Activated CD8-positive, alpha-beta memory T cell treated with anti-CD3 and anti-CD28 coated beads, Interleukin-2, amount 10 ng/mL, durations not matched to agents 7 days and 5 days (primary cell): ENCODE measurements around the gene MIB1. TPM values are rescaled to one million over a fixed set of nuclear protein-coding genes. Genes with fewer than 3 reads are reported as not detected.
A peak's percentile ranks its signal among the peaks of the same experiment; 100 is the strongest.
"Not testable (repeated sequence)": the region's sequence is repeated elsewhere in the genome, so short reads cannot be mapped to it uniquely, and the experiment has no call there.

ENCODE experiments used
- ATAC-seq: fragments of 150-1000 bp; cut with Tn5 transposase; one replicate; pipeline ENCODE4 v1.10.0; 2021; ENCODE audit warnings: moderate library complexity
- CTCF ChIA-PET: fragments of 350-600 bp; sonication (Branson Sonifier 250); formaldehyde crosslinking; loops from one replicate; lab custom pipeline; 2021; ENCODE audit warnings: antibody characterized with exemption; lab: Charles Lee
- DNase-seq: peaks from one replicate; pipeline ENCODE4 v3.0.0-alpha.2; 2020
- H3K27ac Mint-ChIP-seq: one replicate; pipeline ENCODE4 v1.8.0; 2021; ENCODE audit warnings: mild to moderate bottlenecking, mixed read lengths
- H3K27me3 Mint-ChIP-seq: one replicate; pipeline ENCODE4 v1.8.0; 2021; ENCODE audit warnings: mixed read lengths
- H3K36me3 Mint-ChIP-seq: one replicate; pipeline ENCODE4 v1.8.0; 2021; ENCODE audit warnings: mild to moderate bottlenecking, mixed read lengths
- H3K4me1 Mint-ChIP-seq: one replicate; pipeline ENCODE4 v1.8.0; 2021; ENCODE audit warnings: mixed read lengths
- H3K4me3 Mint-ChIP-seq: one replicate; pipeline ENCODE4 v1.8.0; 2021; ENCODE audit warnings: mild to moderate bottlenecking, moderate library complexity, mixed read lengths
- H3K9me3 Mint-ChIP-seq: one replicate; pipeline ENCODE4 v1.8.0; 2022; ENCODE audit warnings: low read depth, mixed read lengths
- total RNA-seq, 2 experiments: library from RNA; stranded (reverse); gene quantifications; one replicate each; pipeline ENCODE4 v1.2.3, GENCODE V29; 2021

Gene MIB1
- total RNA-seq, 2 experiments from 2014 or later: 40.5 to 54.8 TPM

DNA sequence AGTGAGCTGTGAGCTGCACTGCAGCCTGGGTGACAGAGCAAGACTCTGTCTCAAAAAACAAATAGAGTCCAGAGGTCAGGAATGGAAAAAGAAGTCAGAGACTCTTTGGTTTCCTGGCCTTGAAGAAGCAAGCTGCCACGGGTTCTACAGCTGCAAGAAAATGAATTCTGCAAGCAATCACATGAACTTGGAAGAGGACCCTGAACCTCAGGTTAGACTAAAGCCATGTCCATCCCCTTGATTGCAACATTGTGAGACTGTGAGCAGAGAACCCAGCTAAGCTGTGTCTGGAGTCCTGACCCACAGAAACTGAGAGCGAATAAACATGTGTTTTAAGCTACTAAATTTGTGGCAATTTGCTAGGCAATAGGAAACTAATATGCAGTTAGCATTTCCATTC, 12.9 kb upstream of the MIB1 start:
- DNase-seq (no peak), ATAC-seq (no peak)
- CTCF ChIA-PET: no interaction called here
- no peaks in the 10 kb centered on the region for H3K27me3 Mint-ChIP-seq
- no peak overlapping the region for H3K4me3 Mint-ChIP-seq
- H3K36me3 Mint-ChIP-seq: peaks cover 4% of the 10 kb centered on the region
- no peak overlapping the region for H3K27ac Mint-ChIP-seq
- no peaks in the 10 kb centered on the region for H3K9me3 Mint-ChIP-seq
- peaks cover 5% of the 10 kb centered on the region for H3K4me1 Mint-ChIP-seq

DNA sequence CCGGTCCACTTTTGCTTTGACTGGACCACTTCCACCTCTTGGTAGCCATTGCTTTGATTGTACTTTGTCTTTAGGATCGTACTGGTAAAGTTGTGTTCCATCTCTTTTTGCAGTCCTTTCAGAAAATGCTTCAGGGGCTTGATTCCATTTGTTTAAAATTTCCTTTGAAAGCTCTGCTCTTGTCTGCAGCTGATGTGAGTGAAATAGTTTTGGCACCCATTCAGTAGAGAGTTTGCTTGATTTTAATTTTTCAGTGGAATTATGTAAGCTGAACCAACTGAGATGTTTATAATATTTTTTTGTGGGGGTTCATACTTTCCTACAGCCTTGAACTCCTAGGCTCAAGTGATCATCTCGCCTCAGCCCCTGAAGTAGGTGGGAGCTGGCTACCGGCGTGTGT, 7.6 kb upstream of the MIB1 start:
- Mint-ChIP-seq H3K9me3 (peaks cover 9% of the 10 kb centered on the region), H3K4me3 (no peak overlapping the region), H3K27ac (no peak overlapping the region), H3K4me1 (peaks cover 7% of the 10 kb centered on the region), H3K27me3 (no peaks in the 10 kb centered on the region), H3K36me3 (peaks cover 22% of the 10 kb centered on the region)
- CTCF ChIA-PET: no interaction called here
- DNase-seq: no peak
- ATAC-seq: no peak

DNA sequence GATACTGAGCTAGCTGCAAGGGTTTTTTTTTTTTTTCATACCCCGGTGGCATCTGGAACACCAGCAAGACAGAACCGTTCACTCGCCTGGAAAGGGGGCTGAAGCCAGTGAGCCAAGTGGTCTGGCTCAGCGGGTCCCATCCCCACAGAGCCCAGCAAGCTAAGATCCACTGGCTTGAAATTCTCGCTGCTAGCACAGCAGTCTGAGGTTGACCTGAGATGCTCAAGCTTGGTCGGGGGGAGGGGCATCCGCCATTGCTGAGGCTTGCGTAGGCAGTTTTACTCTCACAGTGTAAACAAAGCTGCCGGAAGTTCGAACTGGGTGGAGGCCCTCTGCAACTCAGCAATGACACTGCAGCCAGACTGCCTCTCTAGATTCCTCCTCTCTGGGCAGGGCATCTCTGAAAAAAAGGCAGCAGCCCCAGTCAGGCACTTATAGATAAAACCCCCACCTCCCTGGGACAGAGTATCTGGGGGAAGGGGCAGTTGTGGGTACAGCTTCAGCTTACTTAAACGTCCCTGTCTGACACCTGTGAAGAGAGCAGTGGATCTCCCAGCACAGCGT, 5.1 kb upstream of the MIB1 start:
- ATAC-seq (no peak), DNase-seq (peak; percentile 59)
- CTCF ChIA-PET: no interaction called here
- peaks cover 21% of the 10 kb centered on the region for H3K4me1 Mint-ChIP-seq
- H3K4me3 Mint-ChIP-seq: no peak overlapping the region
- H3K27me3 Mint-ChIP-seq: no peaks in the 10 kb centered on the region
- H3K27ac Mint-ChIP-seq: peak overlapping the region; percentile 65
- peaks cover 20% of the 10 kb centered on the region for H3K36me3 Mint-ChIP-seq
- peaks cover 9% of the 10 kb centered on the region for H3K9me3 Mint-ChIP-seq

DNA sequence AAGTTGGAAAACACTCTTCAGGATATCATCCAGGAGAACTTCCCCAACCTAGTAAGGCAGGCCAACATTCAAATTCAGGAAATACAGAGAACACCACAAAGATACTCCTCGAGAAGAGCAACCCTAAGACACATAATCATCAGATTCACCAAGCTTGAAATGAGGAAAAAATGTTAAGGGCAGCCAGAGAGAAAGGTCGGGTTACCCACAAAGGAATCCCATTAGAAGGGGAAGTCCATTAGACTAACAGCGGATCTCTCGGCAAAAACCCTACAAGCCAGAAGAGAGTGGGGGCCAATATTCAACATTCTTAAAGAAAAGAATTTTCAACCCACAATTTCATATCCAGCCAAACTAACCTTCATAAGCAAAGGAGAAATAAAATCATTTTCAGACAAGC, 3.7 kb upstream of the MIB1 start:
- CTCF ChIA-PET, H3K9me3 Mint-ChIP-seq, ATAC-seq, H3K27me3 Mint-ChIP-seq, H3K27ac Mint-ChIP-seq, DNase-seq, H3K4me3 Mint-ChIP-seq: not testable (repeated sequence)
- Mint-ChIP-seq H3K4me1 (peaks cover 21% of the 10 kb centered on the region), H3K36me3 (peaks cover 20% of the 10 kb centered on the region)

DNA sequence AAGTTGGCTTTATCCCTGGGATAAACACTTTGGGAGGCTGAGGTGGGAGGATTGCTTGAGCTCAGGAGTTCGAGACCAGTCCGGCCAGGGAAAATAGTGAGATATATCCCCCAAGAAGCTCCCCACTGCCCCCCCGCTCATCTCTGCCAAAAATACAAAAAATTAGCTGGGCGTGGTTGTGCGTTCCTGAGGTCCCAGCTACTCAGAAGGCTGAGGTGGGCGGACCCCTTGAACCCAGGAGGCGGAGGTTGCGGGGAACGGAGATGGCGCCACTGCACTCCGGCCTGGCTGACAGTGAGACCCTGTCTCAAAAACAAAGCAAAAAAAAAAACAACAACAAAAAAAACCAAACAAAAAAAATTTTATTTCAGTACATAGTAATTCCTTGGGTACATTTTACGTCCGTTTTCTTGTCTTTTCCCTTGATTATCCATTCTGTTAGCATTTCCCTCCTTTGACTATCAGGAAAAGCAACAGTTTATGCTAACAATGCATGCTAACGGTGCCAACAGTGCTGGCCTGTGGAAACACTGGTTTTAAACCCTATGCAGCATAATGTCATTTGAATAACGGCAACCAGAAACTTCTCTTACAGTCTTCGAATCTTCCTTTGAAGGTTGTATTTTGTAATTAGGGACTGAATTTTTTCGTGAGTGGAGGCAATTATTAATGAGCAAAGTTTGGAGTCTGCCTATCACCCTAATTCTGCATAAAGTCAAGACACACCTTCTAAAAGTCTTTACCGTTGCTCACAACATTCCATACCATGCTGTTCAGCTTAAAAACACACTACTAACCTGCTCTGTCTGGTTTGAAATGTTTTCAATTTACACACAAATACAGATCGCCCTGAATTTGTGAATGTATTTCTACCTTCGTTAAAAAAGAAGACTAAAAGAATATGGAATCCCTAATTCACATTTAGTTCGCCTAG, 721 bp upstream of the MIB1 start:
- DNase-seq (no peak), ATAC-seq (peak; percentile 1)
- peak overlapping the region; percentile 97 for H3K4me3 Mint-ChIP-seq
- peaks cover 9% of the 10 kb centered on the region for H3K9me3 Mint-ChIP-seq
- no peaks in the 10 kb centered on the region for H3K27me3 Mint-ChIP-seq
- peaks cover 27% of the 10 kb centered on the region for H3K36me3 Mint-ChIP-seq
- H3K4me1 Mint-ChIP-seq: peaks cover 38% of the 10 kb centered on the region
- CTCF ChIA-PET: interaction anchor here (0.5 to 2.7 kb wide), 4 partner anchors 35 to 1646 kb away, joined by 3 to 15 read pairs (median 4); partner anchors contain the start of genes ABHD3, ESCO1 and SNRPD1
- peak overlapping the region; percentile 95 for H3K27ac Mint-ChIP-seq

DNA sequence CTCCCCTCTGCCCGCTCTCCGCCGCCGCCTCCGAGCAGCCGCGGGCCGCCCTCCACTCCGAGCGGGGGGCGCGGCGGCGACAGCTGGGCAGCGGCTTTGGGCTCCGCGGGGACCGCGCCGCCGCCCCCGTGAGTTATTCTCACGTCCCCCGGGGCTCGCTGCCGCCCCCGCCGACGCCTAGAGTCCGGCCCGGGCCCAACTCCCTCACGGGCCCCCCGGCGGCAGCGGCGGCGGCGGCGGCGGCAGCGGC, 645 bp downstream of the MIB1 start:
- H3K4me1 Mint-ChIP-seq: peaks cover 46% of the 10 kb centered on the region
- ATAC-seq: no peak
- no peak overlapping the region for H3K27ac Mint-ChIP-seq
- CTCF ChIA-PET: interaction anchor here (1.1 to 1.8 kb wide), 3 partner anchors 38 to 141 kb away, joined by 4 to 7 read pairs (median 4); partner anchors contain the start of genes ESCO1 and SNRPD1
- no peaks in the 10 kb centered on the region for H3K27me3 Mint-ChIP-seq
- peaks cover 21% of the 10 kb centered on the region for H3K36me3 Mint-ChIP-seq
- H3K4me3 Mint-ChIP-seq: peak overlapping the region; percentile 82
- peaks cover 7% of the 10 kb centered on the region for H3K9me3 Mint-ChIP-seq
- no peak for DNase-seq

DNA sequence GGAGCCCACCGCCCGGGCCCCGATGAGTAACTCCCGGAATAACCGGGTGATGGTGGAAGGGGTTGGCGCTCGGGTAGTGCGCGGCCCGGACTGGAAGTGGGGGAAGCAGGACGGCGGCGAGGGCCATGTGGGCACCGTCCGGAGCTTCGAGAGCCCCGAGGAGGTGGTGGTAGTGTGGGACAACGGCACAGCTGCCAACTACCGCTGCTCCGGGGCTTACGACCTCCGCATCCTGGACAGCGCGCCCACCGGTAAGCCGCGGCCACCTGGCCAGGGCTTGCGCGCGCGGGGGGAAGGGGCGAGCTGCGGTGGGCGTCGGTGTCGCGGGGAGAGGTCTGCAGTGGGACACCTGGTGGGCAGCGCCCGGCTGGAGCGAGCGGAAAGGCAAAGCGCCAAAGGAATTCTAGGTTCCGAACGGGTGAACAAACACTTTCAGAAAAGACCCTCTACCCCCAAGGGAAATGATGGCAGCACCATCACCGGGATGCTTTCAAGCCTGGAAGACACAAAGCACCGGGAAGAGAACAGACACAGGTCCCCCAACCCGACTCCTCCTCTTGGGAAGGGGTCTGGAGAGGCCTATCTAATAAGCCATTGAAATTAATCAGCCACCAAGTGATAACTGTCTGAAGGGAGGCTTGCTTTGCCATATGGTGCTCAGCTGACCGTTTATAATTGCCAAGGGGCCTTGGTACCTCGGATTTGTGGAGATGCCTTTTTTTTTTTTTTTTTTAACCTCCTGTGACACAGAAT, 1.1 kb downstream of the MIB1 start:
- Mint-ChIP-seq H3K9me3 (peaks cover 4% of the 10 kb centered on the region), H3K27ac (peak overlapping the region; percentile 84), H3K36me3 (peaks cover 16% of the 10 kb centered on the region), H3K4me3 (peak overlapping the region; percentile 82), H3K4me1 (peaks cover 50% of the 10 kb centered on the region), H3K27me3 (no peaks in the 10 kb centered on the region)
- ATAC-seq (peak; percentile 10), DNase-seq (peak; percentile 54)
- CTCF ChIA-PET: interaction anchor here (0.6 to 1.8 kb wide), 6 partner anchors 10 to 141 kb away, joined by 3 to 7 read pairs (median 4); partner anchors contain the start of genes ABHD3, ESCO1 and SNRPD1

DNA sequence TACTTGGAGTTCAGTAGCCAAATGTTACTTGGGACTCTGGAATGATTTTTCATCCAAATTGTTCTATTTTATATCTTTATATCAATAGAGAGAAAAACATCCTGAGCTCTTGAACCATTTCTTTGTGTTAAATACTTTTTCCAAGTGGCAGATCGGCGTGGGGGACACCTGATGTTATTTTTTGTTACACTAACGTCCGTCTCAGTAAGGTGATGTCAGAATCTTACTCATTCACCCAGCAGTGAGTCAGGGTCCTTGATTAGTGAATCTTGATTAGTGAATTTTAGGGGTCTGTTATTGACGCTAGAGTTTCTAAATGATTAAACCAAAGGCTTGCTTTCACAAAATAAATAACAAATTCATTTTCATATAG, 1.7 kb downstream of the MIB1 start:
- peaks cover 2% of the 10 kb centered on the region for H3K9me3 Mint-ChIP-seq
- H3K27me3 Mint-ChIP-seq: no peaks in the 10 kb centered on the region
- peak overlapping the region; percentile 82 for H3K4me3 Mint-ChIP-seq
- no peak for DNase-seq
- H3K27ac Mint-ChIP-seq: peak overlapping the region; percentile 84
- ATAC-seq: no peak
- CTCF ChIA-PET: interaction anchor here (0.6 to 2.1 kb wide), 7 partner anchors 9 to 142 kb away, joined by 3 to 8 read pairs (median 4); partner anchors contain the start of genes ABHD3, ESCO1 and SNRPD1
- peaks cover 55% of the 10 kb centered on the region for H3K4me1 Mint-ChIP-seq
- H3K36me3 Mint-ChIP-seq: peaks cover 13% of the 10 kb centered on the region

DNA sequence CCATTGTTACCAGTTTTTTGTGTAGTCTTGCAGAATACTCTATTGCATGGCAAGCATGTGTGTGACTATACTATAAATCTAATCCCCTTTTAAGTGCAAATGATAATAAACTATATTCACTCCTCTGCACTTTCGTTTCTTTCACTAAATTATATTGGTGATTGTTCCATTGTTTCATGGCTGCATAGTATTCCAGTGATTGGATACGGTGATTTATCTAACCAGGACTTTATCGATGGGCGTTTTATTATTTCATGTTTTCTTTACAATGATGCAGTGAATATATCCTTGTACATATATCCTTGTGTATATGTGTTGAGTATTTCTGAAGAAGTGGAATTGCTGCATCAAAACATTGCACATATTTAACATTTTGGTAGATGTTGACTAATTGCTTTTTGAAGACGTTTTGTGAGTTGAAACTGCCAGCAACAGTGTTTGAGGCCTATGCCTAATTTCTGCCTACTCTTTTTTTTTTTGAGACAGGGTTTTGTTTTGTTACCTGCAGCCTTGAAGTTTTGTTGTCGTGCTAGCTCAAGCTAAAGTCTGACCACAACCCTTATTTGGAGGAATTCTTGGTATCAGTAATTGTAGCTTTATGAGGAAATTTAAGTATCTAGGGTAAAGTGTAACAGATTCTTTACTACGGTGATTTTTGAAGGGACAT, 2.7 kb downstream of the MIB1 start:
- CTCF ChIA-PET: interaction anchor here (0.6 to 2.1 kb wide), 3 partner anchors 11 to 143 kb away, joined by 3 to 8 read pairs (median 3); partner anchors contain the start of gene ESCO1
- H3K27ac Mint-ChIP-seq: peak overlapping the region; percentile 84
- no peaks in the 10 kb centered on the region for H3K9me3 Mint-ChIP-seq
- no peak for DNase-seq
- no peaks in the 10 kb centered on the region for H3K27me3 Mint-ChIP-seq
- no peak for ATAC-seq
- peaks cover 64% of the 10 kb centered on the region for H3K4me1 Mint-ChIP-seq
- H3K36me3 Mint-ChIP-seq: peaks cover 10% of the 10 kb centered on the region
- peak overlapping the region; percentile 82 for H3K4me3 Mint-ChIP-seq

DNA sequence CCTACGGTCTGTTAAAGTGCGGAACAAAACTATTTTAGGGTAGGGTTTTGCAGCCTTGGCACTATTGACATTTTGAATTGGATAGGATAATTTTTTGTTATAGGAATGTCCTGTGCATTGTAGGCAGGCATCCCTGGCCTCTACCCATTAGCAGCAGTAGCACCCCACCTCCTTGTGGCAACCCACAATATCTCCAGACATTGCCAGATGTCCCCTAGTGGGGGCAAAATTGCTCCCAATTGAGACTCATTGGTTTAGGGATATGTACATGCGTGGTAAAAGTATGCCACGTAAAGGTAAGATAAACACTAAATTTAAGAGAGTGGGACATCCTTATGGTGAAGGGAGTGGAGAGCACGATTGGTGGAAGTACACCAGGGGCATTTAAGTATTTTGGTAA, 4.6 kb downstream of the MIB1 start:
- ATAC-seq (no peak), DNase-seq (no peak)
- H3K4me1 Mint-ChIP-seq: peaks cover 57% of the 10 kb centered on the region
- no peaks in the 10 kb centered on the region for H3K9me3 Mint-ChIP-seq
- peaks cover 11% of the 10 kb centered on the region for H3K36me3 Mint-ChIP-seq
- H3K4me3 Mint-ChIP-seq: no peak overlapping the region
- CTCF ChIA-PET: no interaction called here
- no peak overlapping the region for H3K27ac Mint-ChIP-seq
- no peaks in the 10 kb centered on the region for H3K27me3 Mint-ChIP-seq

DNA sequence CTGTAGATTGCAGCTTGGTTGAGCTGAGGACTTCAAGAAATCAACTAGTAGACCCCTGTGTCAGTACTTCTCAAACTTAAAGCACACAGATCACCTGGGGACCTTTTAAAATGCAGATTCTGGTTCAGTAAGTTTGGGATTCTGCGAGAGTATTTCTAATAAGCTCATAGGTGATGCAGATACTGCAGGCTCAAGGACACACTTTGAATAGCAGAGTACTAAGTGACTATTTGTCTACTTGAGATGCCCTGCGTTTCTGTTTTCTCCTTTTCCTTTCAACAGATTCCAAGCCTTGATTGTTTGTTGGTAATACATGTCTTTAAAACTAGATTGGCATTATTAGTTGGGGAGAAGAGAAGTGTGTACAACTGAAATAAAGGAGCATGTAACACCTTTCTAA, 6.7 kb downstream of the MIB1 start:
- Mint-ChIP-seq H3K4me3 (no peak overlapping the region), H3K4me1 (peaks cover 56% of the 10 kb centered on the region), H3K27ac (peak overlapping the region; percentile 79), H3K27me3 (no peaks in the 10 kb centered on the region), H3K36me3 (peaks cover 11% of the 10 kb centered on the region), H3K9me3 (no peaks in the 10 kb centered on the region)
- CTCF ChIA-PET: interaction anchor here (0.9 to 1.5 kb wide), 2 partner anchors 11 to 147 kb away, joined by 3 to 5 read pairs; partner anchors contain the start of gene ESCO1
- DNase-seq: no peak
- ATAC-seq: no peak

DNA sequence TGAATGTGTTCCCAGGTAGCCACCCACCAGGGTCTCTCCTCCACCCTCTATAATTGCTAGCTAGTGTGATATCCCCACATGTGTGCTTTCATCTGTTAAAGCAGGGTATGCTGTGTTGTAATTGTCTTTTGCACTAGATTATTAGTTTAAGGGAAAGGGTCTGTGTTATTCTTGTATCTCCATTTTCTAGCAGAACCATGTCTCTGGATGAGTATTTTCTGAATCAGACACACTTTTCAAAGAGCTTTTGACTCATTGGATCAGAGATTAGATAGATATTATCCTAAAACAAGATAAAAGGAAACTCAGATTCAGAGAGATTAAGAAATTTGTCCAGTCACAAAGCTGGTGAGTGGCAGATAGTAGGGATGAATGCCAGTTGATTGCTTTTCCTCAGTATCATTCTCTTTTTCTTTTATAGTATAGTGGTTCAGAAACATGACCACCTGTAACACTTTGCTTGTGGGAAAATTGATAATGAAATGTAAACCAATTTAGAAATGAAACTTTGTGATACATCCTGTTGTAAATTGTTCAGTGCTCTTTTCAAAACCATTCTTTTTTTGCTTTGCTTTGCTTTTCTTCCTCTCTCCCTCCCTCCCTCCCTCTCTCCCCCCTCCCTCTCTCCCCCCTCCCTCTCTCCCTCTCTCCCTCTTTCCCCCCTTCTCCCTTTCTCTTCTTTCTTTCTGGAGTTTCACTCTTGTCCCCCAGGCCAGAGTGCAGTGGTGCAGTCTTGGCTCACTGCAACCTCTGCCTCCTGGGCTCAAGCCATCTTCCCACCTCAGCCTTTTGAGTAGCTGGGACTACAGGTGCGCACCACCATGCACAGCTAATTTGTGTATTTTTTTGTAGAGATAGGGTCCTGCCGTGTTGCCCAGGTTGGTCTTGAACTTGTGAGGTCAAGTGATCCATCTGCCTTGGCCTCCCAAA, 7.4 kb downstream of the MIB1 start:
- peaks cover 51% of the 10 kb centered on the region for H3K4me1 Mint-ChIP-seq
- DNase-seq (no peak), ATAC-seq (no peak)
- no peaks in the 10 kb centered on the region for H3K9me3 Mint-ChIP-seq
- H3K27ac Mint-ChIP-seq: peak overlapping the region; percentile 79
- CTCF ChIA-PET: interaction anchor here (0.9 to 1.5 kb wide), 2 partner anchors 10 to 147 kb away, joined by 3 to 5 read pairs; partner anchors contain the start of gene ESCO1
- H3K27me3 Mint-ChIP-seq: no peaks in the 10 kb centered on the region
- peaks cover 10% of the 10 kb centered on the region for H3K36me3 Mint-ChIP-seq
- no peak overlapping the region for H3K4me3 Mint-ChIP-seq
